ENCODE measurements around the gene MEGF11. TPM values are rescaled to one million over a fixed set of nuclear protein-coding genes. Genes with fewer than 3 reads are reported as not detected.

The MEGF11 gene
- total RNA-seq, 1 donor: under 0.01 TPM

DNA sequence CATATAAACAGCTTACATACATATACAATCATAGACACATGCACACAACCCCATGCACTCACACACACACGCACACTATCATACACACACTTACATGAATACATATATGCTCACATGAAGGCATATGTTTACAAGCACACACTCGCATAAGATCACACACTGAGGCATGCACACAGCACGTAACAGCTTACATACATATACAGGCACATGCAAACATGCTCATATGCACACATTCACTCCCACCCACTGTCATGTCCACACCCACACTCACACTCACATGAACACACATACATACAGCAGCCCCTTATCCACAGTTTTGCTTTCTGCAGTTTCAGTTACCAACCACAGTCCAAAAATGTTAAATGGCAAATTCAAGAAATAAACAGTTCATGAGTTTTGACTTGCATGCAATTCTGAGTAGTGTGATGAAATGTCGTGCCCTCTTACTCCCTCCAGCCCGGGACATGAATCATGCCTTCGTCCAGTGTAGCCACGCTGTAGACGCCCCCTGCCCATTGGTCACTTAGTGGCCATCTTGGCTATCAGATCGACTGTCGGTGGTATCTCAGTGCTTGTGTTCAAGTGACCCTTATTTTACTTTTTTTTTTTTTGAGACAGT, 27.8 kb downstream of the MEGF11 start:
- H3K4me3 ChIP-seq (ENCODE audit: low read depth, low read length): no peak overlapping the region
- no peak for DNase-seq (ENCODE audit: low read depth)
- TF ChIP-seq, protein P1, sequence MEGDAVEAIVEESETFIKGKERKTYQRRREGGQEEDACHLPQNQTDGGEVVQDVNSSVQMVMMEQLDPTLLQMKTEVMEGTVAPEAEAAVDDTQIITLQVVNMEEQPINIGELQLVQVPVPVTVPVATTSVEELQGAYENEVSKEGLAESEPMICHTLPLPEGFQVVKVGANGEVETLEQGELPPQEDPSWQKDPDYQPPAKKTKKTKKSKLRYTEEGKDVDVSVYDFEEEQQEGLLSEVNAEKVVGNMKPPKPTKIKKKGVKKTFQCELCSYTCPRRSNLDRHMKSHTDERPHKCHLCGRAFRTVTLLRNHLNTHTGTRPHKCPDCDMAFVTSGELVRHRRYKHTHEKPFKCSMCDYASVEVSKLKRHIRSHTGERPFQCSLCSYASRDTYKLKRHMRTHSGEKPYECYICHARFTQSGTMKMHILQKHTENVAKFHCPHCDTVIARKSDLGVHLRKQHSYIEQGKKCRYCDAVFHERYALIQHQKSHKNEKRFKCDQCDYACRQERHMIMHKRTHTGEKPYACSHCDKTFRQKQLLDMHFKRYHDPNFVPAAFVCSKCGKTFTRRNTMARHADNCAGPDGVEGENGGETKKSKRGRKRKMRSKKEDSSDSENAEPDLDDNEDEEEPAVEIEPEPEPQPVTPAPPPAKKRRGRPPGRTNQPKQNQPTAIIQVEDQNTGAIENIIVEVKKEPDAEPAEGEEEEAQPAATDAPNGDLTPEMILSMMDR (IDR thresholded peaks at IDR 0.05; ENCODE audit: insufficient read depth, low read depth, low read length): no peak

DNA sequence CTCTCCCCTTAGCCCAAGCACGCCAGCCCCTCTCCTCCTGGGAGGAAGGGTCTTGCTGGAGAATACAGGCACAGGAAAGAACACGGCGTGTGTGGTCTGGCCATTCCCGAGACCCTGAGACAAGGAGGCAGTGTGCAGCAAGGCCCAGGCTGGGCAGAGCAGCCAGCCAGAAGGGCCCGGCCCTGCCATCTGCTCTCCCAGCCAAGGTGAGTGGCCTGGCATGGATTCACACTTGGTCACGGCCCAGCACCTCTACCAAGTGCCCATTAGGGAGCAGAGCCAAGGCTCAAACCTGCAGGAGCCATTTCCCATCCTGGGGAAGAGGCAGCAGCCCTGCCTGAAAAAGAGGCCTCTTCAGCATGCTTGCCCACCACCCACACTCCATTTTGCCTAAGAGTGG, 28.6 kb downstream of the MEGF11 start:
- no peak for DNase-seq (ENCODE audit: low read depth)
- TF ChIP-seq, protein P1 (IDR thresholded peaks at IDR 0.05; ENCODE audit: insufficient read depth, low read depth, low read length): no peak
- no peak overlapping the region for H3K4me3 ChIP-seq (ENCODE audit: low read depth, low read length)

DNA sequence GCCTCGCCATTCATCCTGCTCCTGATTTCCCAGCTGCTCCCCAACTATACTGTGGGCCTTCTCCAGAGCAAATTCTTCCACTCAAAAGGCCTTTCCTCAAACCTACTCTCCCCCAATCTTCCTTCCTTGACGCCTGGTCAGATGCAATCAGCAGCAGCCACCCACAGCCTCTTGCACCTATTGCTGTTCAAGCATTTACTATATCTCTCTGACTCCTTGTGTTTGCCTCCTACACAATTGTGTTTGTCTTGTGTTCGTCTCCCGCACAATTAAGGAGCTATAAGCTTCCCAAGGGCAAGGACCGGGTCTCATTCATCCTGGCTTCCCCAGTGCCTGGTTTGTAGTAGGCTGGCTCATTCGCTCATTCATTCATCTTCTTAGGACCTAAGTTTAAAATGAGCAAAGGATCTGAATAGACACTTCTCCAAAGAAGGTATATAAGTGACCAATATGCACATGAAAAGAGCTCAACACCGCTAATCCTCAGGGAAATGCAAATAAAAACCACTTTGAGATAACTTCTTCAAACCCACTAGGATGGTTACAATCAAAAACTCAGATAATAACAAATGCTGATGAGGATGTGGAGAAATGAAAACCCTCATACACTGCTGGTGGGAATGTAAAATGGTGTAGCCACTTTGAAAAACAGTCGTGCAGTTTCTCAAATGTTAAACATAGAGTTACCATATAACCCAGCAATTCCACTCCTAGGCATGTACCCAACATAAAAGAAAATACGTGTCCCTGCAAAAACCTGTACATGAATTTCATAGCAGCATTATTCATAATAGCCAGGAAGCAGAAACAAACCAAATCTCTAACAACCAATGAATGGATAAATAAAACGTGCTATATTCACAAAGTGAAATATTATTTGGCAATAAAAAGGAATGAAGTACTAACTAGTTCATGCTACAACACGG, 31.0 kb downstream of the MEGF11 start:
- DNase-seq (ENCODE audit: low read depth): no peak
- no peak overlapping the region for H3K4me3 ChIP-seq (ENCODE audit: low read depth, low read length)
- TF ChIP-seq, protein P1 (IDR thresholded peaks at IDR 0.05; ENCODE audit: insufficient read depth, low read depth, low read length): no peak

DNA sequence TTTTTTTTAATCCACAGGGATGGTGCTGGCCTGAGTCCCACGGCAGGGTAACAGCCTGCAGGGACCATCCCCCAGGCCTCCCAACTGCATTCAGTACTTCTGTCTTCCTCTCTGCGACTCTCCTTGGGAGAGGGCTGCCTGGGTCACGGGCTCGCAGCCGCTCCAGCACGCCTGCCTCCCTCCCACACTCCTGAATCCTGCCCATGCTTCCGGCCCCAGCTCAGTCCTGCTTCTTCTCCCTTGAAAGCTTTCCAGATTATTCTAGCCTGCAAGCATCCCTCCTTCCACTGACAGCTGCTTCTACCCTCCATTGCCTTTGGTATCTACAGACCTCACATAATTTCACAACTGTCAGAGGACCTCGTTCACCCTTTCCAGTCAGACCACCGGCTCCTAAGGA, 32.4 kb downstream of the MEGF11 start:
- TF ChIP-seq, protein P1 (IDR thresholded peaks at IDR 0.05; ENCODE audit: insufficient read depth, low read depth, low read length): no peak
- DNase-seq (ENCODE audit: low read depth): no peak
- no peak overlapping the region for H3K4me3 ChIP-seq (ENCODE audit: low read depth, low read length)

DNA sequence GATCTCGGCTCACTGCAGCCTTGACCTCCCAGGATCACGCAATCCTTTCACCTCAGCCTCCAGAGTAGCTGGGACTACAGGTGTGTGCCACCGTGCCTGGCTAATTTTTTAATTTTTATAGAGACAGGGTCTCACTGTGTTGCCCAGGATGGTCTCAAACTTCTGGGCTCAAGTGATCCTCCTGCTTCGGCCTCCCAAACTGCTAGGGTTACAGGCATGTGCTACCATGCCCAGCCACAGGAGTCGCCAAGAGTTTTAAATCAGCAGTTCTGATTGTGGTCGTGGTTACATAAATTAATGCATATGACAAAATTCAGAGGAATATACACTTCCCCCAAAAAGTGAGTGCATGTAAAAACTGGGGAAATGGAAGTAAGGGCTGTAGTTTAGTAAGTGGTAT, 32.9 kb downstream of the MEGF11 start:
- no peak overlapping the region for H3K4me3 ChIP-seq (ENCODE audit: low read depth, low read length)
- TF ChIP-seq, protein P1 (IDR thresholded peaks at IDR 0.05; ENCODE audit: insufficient read depth, low read depth, low read length): no peak
- DNase-seq (ENCODE audit: low read depth): no peak

DNA sequence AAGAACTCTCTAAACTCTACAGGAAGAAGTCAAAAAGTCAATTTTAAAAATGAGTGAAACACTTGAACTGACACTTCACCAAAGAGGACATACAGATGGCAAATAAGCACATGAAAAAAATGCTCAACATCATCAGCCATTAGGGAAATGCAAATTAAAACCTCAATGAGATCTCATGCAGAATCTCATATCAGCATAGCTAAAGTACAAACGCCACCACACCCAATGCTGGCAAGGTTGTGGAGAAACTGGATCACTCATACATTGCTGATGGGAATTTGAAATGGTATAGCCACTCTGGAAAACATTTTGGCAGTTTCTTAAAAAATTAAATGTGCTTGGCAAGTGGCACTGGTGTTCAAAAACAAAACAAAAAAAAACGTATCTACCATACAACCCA, 34.2 kb downstream of the MEGF11 start:
- TF ChIP-seq, protein P1 (IDR thresholded peaks at IDR 0.05; ENCODE audit: insufficient read depth, low read depth, low read length): no peak
- no peak overlapping the region for H3K4me3 ChIP-seq (ENCODE audit: low read depth, low read length)
- no peak for DNase-seq (ENCODE audit: low read depth)

Measured in fibroblast of villous mesenchyme (primary cell).